GM18505 (cell line): ENCODE data around the gene ADGRG1.

Experiments used
- ATAC-seq: cut with Tn5 transposase; IDR thresholded peaks from one replicate; pipeline ENCODE4 v1.9.1; 2021; ENCODE audit not compliant: unreplicated experiment
- POLR2A ChIP-seq: IDR thresholded peaks from 4 replicates; pipeline ENCODE4 v1.6.1; 2011; ENCODE audit warnings: borderline replicate concordance; ENCODE audit not compliant: insufficient read depth, insufficient read length; ENCODE audit errors: extremely low read depth

ADGRG1 gene

DNA sequence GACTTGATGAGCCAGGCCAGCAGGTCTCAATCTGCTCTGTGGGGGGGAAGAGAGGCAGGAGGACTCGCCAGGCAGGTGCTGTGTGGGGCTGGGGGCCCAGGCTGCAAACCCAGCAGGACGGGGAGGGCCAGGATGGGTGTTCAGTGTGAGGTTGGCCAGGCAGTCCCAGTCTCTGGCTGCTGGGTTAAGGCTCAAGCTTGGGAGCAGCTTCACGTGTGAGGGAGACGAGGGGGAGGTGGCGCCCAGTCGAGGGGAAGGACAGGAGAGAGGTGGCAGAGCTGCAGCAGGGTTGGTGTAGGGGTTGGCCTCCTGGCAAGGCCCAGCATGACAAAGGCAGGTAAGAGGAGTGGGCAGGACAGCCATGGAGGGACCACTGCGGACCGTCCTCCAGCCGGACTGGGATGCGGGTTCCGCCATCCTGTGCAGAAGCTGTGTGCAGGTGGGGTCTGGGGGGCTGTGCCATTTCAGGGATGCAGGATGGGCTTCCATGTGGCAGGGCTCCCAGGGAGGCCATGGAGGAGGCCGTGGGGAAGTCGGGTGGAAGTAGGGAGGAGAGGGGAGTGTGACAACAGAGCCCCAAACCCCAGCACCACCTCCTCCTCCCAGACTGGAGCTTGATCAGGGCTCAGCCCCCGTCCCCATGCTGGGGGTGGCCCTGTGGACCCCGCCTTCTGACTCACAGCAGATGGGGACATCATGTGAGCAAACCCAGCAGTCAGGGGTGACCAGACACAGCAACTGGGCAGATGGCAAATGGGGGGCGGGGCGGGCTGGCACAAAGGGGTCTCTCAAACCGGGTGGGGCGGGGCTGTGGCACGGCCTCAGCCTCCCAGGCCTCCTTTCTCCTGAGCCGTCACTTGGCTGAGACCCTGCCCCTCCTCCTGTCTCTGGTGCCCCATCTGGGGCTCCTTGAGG, 2.8 kb downstream of the ADGRG1 start:
- TF ChIP-seq POLR2A, result no peak
- no peak for ATAC-seq

DNA sequence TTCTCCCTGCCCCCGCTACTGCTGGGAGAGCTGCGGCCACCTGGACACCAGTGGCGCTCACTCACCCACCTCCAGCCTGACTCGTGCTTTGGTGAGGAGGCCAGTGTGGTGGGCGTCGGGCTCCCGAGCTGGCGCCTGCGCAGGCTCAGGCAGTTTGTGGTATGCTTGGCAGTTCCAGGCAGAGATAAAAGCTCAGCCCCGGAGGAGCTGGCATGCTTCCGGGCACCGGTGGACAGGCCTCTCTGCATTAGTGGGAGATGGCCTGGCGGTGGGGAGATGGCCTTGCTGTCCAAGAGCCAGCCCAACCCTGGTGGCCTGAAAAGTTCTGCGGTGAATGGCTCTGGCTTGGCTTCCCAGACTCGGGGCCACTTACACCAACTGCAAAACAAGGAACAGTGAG, 4.1 kb downstream of the ADGRG1 start:
- ATAC-seq, result no peak
- TF ChIP-seq POLR2A, result no peak

DNA sequence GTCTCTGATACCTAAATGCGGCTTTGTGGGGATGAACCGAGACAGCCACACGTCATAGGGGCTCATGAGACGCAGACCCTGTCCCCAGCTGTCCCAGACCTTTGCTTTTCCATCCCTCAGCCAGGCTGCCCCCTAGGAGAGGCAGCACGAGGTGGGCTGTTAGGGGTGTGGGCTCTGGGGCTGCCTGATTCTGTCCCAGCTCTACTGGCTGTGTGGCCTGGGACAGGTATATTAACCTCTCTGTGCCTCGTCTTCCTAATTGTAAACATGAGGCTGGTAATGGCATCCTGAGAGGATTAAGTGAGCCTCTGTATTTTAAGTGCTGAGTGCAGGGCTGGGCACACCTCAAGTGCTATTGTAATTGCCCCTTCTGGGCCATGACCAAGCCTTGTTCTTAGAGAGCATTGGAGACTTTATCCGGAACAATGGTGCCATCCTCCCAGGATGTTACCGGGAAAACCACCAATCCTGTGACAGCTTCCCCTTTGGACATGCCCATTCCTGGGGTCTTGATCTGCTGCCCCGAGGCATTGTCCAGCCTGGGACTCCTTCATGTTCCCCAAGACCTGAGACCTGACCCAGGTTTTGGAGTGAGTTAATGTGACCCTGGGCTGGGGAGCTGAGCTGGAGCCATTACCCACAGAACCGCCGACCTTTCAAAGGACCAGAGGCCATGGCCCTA, 5.1 kb downstream of the ADGRG1 start:
- no peak for ATAC-seq
- TF ChIP-seq POLR2A, result no peak

DNA sequence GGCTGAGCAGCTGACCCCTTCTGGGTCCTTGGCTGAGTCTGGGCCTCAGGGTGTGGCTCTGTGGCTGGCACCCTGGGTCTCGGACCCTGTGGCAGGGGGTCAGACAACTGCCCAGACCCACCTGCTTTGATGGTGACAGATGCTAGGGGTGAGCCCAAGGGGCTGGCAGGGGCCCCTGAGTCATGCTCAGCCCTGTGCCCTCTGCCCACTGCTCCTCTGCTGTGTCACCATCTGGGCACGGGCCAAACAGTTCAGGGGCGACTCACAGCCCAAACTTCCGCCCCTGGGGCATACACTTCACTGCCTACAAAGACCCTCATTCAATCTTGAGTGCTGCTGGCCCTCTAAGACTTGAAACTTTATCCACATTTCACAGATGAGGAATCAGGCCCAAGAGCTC, 5.7 kb downstream of the ADGRG1 start:
- TF ChIP-seq POLR2A, result no peak
- ATAC-seq, result no peak

DNA sequence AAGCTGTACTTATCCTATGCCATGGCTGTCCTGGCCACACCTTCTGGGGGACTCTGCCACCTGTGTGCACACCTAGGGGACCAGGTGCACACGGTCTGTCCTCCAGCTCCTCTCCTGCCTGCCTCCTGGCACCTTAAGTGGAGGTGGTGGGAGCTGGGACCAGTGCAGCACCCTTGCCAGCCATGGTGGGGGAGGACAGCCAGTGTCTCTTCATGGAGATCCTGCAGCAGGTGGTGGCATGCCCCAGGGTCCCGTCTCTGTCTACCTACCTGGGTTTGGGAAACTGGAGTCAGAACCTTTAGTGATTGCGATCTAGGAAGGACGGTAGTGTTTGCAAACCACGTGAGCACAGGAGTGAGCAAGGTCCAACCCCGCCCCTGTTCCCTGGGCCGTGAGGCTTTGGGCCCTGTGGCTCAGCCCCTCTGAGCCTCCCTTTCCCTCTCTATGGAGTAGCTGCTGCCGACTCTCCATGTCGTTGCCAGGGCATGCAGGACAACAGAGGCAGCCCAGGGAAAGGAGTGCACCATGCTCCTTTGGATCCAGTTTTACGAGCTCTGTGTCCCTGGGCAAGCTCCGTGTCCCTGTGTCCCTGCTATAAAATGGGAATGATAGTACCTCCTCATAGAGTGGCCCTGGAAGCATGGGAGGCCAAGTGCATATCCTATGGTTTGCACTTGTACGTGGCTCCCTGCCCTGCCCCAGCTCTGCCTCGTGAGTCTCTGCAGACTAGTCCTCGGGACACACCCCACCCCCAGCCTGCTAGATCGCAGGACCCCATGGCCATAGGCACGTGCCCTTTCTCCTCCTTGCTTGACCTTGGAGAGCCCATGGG, 7.1 kb downstream of the ADGRG1 start:
- ATAC-seq, result no peak
- TF ChIP-seq POLR2A, result no peak

DNA sequence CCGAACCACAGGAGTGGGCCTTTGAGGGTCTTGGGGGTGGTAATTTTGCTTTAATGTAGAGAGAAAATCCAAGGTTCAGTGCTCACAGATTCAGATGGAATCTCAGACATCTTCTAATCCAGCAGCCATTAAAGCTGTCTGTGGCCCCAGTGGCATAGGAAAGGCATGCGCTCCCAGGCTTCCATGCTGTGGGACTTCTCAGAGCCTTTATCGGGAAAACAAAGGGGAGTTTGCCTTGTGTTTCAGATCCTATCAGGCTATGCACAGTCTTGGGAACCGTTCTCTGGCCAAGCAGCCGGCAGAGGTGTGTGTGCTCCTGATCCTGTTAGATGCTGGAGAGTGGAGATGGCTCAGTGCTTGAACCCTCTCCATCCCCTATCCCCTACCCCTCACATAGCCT, 7.8 kb downstream of the ADGRG1 start:
- no peak for ATAC-seq
- no peak for TF ChIP-seq POLR2A

DNA sequence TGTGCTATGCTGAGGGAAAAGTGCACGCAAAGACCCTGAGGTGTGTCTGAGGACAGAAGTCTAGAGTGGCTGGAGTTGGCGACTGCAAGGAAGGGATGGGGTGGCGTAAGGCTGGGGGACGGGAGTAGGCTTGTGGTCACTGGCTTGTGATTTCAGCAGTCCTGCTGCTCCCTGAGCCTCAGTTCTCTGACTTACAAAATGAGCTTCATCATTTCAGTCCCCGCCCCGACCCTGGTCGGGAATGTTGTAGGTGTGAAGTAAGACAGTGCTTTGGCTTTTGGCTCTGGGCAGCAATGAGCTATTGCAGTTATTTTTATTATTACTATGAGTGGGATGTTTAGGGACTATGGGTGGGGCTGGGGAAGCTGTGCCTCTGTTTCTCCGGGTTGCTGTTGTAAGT, 8.6 kb downstream of the ADGRG1 start:
- TF ChIP-seq POLR2A, result no peak
- no peak for ATAC-seq

DNA sequence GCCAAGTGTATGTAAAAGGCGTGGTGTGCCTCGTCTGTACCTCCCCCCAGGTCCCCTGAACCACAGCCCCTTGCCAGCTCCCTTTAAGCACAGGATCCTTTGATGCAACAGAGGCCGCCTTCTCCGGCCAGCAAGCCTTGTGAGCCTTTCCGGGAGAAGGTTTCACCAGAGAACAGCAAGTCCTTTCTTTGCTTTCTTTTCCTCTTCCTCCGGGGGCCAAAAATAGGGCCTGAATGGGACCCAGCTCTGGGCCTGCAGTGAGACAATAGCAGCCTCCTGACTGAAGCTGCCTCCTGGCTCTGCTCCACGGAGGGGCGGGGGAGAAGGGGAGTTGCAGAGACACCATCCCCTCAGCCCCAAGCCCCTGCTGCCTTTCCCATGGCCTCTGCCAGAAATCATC, 9.0 kb downstream of the ADGRG1 start:
- no peak for ATAC-seq
- TF ChIP-seq POLR2A, result no peak

DNA sequence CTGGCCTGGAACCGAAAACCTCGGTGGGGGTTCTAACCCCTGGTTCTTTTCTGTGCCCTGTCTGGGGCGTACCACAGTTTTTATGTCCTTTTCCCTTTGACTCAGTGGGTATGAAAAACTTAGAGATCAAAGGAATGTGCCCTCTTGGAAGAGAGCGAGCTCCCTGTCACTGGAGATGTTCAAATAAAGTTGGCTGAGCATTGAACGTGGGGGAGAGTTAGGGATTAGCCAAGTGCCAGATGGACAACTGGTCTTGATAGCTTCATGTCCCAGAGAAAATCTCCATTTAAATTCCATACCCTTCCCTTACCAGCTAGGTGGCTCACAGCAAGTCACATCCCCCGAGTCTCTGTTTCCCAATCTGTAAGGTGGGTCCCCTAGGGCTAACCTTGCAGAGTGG, 9.5 kb downstream of the ADGRG1 start:
- no peak for ATAC-seq
- no peak for TF ChIP-seq POLR2A

DNA sequence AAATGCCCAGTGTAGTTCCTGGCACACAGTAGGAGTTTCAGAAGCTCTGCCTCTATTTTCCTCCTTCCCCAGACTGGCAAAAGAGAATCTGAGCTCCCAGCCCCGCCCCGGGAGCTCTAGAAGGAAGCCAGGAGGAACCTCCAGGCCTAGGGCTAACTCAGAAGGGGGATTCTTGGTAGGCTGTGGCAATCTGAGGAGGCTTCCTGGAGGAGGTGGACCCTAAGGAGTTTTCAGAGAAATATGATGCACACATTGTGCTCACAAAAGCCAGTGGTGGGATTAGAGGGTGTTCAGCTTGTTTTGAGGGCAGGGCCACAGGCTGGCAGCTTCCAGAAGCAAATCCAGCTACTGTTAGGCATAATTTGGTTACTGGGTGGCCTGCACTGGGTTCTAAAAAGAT, 10.0 kb downstream of the ADGRG1 start:
- no peak for ATAC-seq
- no peak for TF ChIP-seq POLR2A

DNA sequence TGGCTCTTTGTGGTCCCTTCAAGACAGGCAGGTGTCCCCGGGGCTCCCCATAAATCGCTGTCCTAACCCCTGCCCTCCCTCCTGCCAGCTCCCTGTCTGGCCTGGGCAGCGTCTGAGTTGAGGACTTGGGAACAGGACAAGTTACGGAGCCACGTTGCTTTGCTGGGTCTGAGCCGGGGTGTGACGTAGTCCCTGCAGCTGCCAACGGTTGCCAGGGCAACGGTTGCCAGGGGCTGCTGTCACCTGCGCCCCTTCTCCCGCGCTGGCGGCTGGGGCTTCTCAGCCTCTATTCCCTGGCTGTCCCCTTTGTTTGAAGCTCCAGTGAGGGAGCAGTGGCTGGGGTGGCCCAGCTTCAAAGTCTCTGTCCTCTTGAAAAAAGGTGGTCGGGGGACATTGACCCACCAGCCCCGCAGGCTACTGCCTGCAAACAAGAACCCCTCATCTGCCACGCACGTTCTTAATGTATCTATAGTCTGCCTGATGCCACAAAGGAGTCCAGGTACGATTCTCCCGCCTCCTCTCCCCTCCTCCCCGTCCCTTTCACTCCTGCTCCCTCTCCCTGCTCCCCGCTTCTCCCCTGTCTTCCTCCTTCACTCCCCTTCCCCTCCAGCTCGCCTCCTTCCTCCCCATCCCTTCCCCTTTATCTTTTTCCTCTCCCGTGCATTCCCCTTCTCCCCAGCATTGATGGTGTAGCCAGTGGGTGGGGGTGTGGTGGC, 10.9 kb downstream of the ADGRG1 start:
- no peak for ATAC-seq
- no peak for TF ChIP-seq POLR2A

DNA sequence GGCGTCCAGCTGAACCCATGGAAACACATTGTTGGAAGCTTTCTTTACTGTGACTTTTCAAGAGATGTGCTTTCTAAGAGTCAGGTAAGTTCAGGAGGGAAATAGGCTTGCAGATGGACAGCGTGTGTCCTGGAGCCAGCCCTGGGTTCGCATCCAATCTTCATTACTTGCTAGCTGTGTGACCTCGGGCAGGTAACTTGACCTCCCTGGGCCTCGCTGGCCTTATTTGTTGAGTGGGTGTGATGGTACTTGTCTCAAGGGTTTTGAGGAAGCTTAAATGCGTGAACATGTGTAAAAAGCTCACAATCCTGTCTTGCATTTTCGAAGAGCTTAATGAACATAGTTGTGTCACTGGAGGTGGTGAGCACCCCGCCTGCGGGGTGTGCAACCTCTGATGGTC, 11.8 kb downstream of the ADGRG1 start:
- no peak for TF ChIP-seq POLR2A
- no peak for ATAC-seq

DNA sequence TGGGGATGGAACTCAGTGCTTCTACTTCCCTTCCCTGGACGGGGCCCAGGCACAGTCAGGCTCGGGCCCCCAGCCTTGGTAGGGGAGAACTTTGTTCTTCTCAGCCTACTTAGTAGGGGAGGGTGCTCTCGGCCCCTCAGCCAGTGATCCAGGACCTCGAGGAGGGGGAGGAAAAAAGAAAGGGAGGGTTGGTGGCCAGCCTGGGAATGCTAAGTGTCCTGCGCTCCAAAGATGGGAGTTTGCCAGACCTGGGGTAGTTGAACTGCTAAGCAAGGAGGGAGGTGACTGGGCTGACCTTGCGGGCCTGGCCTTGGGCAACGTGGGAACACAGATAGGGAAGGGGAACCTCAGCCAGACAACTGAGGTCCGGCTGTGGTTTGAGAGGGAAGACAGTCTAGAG, 12.2 kb downstream of the ADGRG1 start:
- ATAC-seq, result no peak
- no peak for TF ChIP-seq POLR2A
